Measurements from ENCODE around the gene ROR2. TPM values are rescaled to one million over a fixed set of nuclear protein-coding genes. Genes with fewer than 3 reads are reported as not detected.

Gene ROR2
- total RNA-seq, 1 experiment from 2014 or later, result 0.11 TPM

DNA sequence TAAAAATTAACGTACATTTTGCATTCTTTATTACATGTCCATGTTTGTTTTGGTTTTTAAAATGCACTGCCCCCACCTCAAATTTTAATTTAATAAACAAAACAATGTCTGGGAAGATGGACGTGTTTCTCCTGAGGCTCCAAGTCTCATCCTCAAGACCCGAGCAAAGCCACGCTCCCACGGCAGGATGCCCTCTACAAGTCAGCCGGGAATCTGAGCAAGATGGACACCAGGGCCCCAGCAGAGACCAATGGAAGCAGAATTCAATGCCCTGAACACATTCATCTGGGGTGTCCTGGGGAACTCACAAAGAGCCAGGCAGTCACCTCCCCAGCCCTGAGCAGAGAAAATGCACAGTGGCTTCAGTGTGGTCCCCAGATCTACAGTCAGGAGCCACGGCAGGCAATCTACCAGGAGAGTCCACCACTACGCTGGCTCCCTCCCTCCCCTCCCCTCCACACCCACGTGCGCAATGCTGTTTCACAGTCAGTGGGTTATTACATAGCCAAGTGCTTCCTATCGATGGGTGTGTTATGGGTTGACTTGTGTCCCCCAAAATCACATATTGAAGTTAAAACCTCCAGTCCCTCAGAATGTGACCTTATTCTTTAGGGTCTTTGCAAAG is 129.8 kb downstream of the ROR2 start:
- in situ Hi-C loops (cut with HindIII; ENCODE audit: low pct_unique_long_range_greater_than_20kb, low sequenced_read_pairs), result no loop called here
- DNase-seq (ENCODE audit: low read depth, low spot score), result no peak

DNA sequence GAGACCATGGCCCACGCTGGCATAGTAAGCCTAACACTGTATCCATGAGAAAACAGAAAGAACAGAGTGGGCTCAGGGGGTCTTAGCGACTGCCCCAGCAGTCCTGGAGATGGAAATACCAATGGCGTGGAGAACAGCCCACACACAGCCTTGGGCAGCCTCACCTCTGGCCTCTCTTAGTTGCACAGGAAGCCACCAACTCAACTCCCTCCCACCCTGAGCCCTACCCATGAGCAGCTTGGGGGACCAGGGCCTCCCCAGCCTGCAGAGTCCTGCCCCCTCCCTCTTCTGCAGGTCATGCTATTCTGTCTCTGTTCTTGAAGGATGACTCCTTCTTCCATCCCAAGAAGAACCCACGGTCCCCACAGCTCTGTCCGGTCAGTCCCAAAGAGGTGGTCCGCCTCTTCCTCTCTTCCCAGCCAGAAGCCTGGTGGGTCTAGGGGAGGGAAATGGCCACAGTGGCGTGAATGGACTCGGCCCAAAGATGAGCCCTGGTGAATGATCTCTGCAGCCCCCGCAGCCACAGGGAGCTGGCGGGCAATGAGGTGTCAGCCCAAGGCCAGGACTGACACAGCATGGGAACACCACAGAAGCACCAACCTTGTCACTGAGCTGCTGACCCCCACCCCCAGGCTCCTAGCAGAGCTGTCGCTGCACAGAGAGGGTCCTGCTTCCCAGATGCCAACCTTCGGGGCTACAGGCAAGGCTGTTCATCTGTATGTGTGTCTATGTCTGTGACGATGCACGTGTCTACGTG is 131.2 kb downstream of the ROR2 start:
- in situ Hi-C loops (cut with HindIII; ENCODE audit: low pct_unique_long_range_greater_than_20kb, low sequenced_read_pairs), result no loop called here
- no peak for DNase-seq (ENCODE audit: low read depth, low spot score)

DNA sequence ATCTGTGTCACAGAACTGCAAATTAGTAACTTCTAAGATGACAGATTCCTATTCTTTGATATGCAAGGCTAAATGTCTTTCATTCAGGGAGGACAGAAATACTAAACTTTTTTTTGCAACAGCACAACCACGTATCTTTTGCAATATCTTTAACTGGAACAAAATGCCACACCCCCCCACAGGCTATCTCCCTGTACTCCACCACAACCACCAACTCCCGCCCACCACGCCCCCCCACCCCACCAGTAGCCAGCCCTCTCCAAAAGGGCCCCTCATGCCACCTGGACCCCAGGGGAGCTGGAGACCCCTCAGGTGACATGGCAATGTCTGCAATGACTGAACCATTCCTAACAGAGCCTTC is 131.8 kb downstream of the ROR2 start:
- in situ Hi-C loops (cut with HindIII; ENCODE audit: low pct_unique_long_range_greater_than_20kb, low sequenced_read_pairs), result no loop called here
- no peak for DNase-seq (ENCODE audit: low read depth, low spot score)

DNA sequence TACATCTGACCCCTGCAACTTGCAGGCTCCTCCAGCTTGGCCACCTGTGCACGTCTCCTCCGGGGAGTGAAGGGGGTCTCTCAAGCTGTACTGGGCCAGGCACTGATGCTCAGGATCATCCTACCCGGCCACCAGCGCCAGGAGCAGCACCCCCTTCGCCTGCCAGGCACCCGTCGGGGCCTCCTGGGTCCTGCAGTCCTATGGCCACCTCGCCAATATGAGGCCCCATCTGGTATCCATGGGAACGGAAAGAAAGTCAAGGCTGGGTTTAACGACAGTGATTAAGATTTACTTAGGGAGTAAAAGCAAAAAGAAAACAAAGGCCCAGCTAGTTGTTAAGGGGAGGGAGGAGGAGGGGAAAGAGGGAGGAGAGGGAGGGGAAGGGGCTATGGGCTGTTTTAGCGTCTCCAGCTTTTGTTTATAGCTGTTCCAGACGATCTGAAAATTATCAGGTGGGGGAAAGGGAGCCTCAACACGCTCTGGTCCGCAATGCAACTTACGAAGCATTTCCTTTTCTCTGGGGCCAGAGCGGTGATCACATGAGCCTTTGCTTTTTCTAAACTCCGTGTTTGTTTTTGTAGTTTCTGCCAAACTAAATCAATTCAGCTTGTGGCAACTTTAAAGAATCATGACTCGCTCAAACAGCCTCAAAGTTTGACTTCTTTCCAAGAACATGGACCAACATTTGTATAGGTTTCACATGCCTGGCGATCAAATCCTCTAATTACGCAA is 132.4 kb downstream of the ROR2 start:
- DNase-seq (ENCODE audit: low read depth, low spot score), result no peak
- in situ Hi-C loops (cut with HindIII; ENCODE audit: low pct_unique_long_range_greater_than_20kb, low sequenced_read_pairs), result no loop called here

DNA sequence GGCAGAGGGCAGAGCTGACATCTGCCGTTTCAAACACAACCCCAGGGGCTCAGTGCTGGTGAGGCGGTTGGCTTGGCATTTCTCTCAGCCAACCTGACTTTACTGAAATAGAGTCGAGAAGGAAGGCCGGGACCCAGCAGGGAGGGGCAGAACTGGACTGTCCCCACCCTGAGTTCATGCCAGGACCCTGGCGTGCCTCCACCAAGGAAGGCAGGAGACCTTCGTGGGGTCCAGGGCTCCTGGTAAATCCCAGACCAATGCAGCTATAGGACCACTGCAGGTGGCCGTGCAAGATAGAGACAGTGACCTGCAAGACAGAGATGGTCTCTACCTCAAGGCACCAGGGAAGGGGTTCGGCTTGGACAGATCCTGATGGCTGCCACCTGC is 132.9 kb downstream of the ROR2 start:
- no peak for DNase-seq (ENCODE audit: low read depth, low spot score)
- in situ Hi-C loops (cut with HindIII; ENCODE audit: low pct_unique_long_range_greater_than_20kb, low sequenced_read_pairs), result no loop called here

DNA sequence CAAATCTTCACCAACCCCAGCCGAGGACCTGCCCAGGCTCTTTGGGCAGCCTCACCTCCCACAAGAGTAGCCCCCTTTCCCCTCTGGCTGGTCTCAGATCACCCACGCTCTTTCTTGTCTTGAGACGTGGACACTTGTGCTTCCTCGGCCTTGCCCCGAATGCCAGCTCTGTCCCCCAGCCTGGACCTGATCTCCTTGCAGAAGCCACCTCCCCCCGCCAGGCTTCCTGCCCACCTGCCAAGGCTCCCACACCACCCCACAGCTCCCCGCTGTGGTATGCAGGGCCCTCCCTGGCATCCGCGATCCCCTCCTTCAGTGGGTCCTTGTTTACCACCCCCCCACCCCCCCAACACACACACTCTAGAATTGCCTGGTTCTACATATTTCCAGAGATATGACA is 133.7 kb downstream of the ROR2 start:
- in situ Hi-C loops (cut with HindIII; ENCODE audit: low pct_unique_long_range_greater_than_20kb, low sequenced_read_pairs), result no loop called here
- no peak for DNase-seq (ENCODE audit: low read depth, low spot score)

DNA sequence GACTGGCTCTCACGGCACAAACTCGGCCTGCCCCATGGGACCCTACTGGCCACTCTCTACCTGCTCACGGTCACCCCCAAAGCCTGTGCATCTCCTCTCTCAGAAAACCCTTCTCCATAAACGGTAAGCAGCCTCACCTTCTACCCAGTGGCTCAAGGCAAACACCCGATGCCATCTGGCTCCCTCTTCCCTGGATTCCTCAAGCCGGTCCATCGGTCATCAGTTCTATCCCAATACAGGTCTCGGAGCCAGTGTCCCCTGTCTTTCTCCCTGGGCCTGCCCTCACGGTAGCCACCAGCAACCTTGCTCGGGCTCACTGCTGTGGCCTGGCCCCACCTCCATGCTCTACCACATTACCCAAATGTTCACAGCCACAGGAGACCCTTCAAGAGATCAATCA is 134.1 kb downstream of the ROR2 start:
- no peak for DNase-seq (ENCODE audit: low read depth, low spot score)
- in situ Hi-C loops (cut with HindIII; ENCODE audit: low pct_unique_long_range_greater_than_20kb, low sequenced_read_pairs), result no loop called here

DNA sequence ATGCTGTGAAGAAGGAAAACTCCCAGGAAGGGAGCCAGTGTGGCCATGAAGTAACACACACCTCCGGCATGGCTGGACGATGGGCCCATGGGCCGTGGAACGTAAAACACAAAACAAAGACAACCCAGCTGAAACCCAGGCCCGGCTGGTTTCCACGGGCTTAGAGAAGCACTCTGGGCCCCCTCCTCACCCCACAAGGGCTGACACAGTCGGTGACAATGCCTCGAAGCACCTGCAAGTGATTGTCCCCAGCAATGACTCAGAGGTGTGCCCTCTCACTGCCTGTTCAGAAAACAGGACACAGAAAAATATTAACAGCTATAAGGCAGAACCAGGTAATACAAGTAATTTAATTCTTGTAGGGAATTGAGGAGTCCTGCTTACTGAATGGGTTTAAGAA is 135.3 kb downstream of the ROR2 start:
- DNase-seq (ENCODE audit: low read depth, low spot score), result no peak
- in situ Hi-C loops (cut with HindIII; ENCODE audit: low pct_unique_long_range_greater_than_20kb, low sequenced_read_pairs), result no loop called here

DNA sequence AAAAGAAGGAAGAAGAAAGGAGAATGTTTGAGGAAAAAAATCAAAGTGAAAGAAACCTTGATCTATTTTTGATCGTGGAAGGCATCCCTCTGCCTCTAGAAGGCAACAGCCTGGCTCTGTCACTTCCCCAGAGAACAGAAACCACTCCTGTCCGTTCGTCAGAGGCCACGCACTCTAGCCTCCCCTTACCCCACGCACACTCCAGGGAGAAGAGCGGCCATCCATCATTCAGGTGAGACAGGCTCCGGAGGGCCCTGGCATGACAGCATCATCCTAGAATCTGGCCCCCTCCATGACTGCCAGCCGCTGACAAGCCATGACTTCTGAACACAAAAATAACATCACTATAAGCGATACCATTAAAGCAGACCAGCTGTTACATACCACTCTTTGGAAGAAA is 135.8 kb downstream of the ROR2 start:
- no peak for DNase-seq (ENCODE audit: low read depth, low spot score)
- in situ Hi-C loops (cut with HindIII; ENCODE audit: low pct_unique_long_range_greater_than_20kb, low sequenced_read_pairs), result no loop called here

DNA sequence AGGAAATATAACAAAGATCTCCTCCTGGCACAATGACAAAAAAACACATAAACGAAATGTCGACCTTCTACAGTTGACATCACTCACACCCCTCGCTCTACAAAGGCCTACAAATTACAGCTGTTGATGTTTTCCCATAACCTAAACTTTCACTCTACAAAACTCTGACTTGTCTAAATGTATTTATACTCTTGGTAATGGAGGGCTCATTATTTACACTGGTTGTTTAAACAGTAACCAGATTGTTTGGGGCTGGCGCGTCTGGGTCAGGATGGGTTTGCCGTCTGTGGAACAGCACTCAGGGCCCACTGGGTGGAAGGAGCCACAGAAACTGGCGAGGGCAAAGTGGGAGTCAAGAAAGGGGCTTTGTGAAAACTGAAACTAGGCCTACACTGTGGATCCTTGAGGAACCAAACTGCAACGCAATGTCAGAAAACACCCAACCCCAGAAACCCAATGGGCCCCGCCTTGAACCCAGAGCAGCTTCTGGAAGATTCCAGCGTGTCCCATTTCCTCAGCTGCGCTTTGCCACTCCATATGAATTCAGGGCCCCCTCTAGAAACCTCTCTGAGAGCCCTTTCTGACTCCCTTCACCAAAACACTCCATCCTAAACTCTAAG is 136.7 kb downstream of the ROR2 start:
- in situ Hi-C loops (cut with HindIII; ENCODE audit: low pct_unique_long_range_greater_than_20kb, low sequenced_read_pairs), result no loop called here
- no peak for DNase-seq (ENCODE audit: low read depth, low spot score)

DNA sequence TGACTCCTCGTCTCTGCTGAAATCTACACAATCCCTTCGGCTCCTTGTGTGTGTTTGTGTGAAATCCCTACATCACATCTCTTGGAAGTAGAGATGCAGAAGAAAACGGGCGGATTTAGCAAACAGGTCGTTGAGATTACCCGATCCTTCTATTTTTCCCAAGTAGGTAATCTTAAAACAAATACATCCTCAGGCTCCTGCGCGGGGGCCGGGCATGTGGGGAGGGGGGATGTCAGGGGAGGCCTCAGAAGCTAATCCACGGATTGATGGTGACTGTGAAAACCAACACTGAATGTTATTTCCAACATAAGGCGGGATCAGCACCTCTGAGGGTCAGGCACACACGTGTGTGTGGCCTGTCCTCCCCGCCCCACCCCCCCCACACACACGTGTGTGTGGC is 137.8 kb downstream of the ROR2 start:
- no peak for DNase-seq (ENCODE audit: low read depth, low spot score)
- in situ Hi-C loops (cut with HindIII; ENCODE audit: low pct_unique_long_range_greater_than_20kb, low sequenced_read_pairs), result no loop called here

DNA sequence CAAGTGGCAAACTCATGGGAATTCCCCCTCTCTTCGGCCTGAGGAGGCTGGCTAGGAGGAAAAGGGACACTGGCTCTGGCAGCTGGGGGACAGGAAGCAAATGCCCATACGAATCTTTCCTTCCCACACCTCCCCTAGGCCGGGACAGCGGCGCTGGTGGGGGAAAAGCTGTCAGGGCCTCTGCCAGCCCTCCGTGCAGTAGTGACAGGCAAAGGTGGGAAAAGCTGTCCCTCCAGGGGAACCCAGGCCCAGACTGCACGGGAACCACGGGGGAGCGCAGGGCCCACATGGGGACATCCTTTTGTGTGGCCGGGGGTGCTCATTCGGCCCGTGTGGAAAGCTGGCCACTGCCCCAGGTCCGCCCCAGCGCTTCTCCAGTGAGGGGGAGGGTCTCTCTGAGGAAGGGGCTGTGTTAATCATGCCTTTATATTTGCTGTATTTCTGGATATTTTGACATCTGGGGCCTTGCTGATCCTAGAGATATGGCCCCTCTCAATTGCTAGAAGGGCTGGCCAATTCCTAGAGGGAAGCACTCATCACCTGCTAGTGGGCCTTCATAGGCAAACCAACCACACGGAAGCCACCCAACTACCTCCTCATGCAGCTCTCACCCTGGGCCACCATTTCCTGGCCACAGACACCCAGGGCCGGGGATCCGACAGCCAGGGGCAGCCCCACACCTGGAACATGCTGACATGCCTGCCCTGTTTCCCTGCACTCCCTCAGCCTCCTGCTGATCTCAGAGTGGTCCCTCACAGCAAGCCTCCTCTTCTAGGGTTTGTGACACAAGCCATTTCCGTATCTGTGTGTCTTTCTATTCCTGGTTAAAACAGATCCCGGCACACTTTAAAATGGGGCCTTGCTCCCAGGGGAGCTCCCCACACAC is 138.8 kb downstream of the ROR2 start:
- no peak for DNase-seq (ENCODE audit: low read depth, low spot score)
- in situ Hi-C loops (cut with HindIII; ENCODE audit: low pct_unique_long_range_greater_than_20kb, low sequenced_read_pairs), result no loop called here

DNA sequence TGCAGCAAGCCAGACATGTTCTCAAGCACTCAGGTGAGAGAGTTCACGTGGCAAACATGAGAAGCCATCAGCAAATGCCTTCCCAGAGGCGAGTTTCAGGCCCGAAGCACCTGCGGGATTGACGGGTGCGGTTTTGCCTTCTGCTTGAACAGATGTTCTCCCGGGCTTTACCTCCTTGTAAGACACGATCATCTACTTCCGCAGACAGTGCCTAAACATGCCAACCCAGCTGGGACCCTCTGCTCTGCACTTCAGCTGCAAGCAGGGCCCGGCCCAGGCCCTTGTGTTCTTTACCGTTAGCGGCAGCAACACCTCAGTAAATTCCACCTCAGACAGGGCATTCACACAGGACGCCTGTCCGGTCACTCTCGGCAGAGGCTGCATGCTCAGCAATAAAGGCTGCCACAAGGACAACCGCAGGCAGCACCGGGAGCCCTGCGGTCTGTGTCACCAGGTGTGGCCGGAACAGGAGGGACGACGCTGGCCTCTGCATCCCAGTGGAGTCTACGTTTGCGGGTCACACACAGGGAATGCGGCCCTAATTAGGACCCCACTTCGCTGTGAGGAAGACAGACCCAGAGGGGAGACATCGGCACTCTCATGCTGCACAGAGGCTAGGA is 139.6 kb downstream of the ROR2 start:
- in situ Hi-C loops (cut with HindIII; ENCODE audit: low pct_unique_long_range_greater_than_20kb, low sequenced_read_pairs), result no loop called here
- DNase-seq (ENCODE audit: low read depth, low spot score), result no peak

DNA sequence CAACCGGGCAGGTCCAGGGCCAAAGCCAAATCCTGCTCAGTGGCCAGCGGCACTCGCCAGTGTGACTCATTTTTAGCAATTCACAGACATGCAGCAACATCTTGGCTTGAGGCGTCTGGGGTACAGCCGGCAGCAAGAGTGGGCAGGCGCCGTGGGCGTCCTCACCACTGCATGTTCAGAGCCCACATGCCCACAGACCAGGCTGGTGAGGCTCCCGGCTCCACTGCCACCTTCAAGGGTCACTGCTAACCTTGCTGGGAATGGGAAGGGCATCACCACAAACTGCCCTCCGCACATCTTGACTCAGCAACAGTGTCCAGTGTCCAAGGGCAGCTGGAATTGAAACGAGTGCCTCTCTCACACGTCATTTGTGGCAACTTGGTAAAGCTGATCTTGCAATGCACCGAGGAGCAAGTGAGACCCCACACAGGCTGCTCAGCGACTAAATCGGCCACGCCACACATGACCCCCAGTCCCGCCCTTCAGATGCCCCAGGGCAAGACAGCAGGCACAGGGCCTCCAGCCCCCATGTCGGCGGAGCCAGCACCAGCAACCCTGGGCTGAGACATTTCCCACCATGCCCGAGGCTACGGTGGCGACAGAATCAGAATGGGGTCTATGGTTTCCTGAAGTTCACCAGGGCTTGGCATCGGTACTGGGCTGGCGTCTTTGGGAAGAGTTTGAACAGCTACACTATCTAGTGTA is 140.3 kb downstream of the ROR2 start:
- no peak for DNase-seq (ENCODE audit: low read depth, low spot score)
- in situ Hi-C loops (cut with HindIII; ENCODE audit: low pct_unique_long_range_greater_than_20kb, low sequenced_read_pairs), result no loop called here

DNA sequence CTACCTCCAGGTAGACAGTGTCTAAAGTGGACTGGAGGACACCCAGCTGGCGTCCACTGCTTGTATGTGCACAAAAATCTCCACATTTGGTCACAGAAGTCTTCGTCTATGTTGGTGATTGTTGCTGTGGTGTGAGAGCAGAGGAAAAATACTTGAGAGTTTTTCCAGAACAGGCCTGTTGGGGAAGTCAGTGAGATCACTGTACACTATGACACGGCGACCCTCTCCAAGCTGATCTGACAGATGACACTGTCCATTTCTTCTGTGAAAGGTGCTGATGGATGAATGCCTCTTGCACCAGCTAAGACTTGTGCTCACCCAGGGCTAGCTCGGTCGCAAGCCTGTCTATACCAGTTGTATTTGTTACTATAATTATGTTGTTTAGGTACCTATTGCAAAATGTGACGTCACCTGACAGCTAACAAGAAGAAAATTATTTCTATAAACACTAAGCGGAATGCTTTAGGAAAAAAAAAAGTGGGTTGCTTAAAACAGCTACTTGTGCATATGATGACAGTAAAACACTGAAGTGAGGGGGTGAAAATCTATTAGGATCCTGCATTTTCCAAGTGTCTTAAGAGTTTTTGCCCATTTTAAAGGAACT is 142.3 kb downstream of the ROR2 start:
- in situ Hi-C loops (cut with HindIII; ENCODE audit: low pct_unique_long_range_greater_than_20kb, low sequenced_read_pairs), result no loop called here
- DNase-seq (ENCODE audit: low read depth, low spot score), result no peak

DNA sequence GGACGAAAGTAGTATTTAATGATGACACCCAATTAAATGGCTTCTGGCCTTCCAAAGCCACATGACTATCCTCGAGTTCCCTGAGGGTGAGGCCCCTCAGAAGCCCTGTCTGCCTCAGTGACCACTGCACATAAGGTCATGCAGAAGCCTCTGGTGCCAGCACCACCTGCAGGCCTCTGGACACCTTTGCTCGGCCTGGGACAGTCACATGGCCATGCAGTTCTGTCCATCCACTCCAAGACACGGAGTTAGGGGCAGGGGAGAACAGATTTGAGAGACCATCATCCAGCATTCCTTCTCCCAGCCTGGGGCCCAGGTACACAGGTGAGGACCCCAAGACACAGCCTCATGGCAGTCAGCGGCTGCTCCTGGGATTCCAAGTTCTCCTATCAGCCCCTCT is 145.0 kb downstream of the ROR2 start:
- in situ Hi-C loops (cut with HindIII; ENCODE audit: low pct_unique_long_range_greater_than_20kb, low sequenced_read_pairs), result no loop called here
- DNase-seq (ENCODE audit: low read depth, low spot score), result no peak
